GM18519 (cell line): ENCODE data around the gene DNLZ.
"Not testable (repeated sequence)": the region's sequence is repeated elsewhere in the genome, so short reads cannot be mapped to it uniquely, and the experiment has no call there.

Source experiments
- ATAC-seq: cut with Tn5 transposase; IDR thresholded peaks from one replicate; pipeline ENCODE4 v1.9.1; 2021; ENCODE audit warnings: mild to moderate bottlenecking, moderate library complexity; ENCODE audit not compliant: unreplicated experiment, low FRiP score

The DNLZ gene

DNA sequence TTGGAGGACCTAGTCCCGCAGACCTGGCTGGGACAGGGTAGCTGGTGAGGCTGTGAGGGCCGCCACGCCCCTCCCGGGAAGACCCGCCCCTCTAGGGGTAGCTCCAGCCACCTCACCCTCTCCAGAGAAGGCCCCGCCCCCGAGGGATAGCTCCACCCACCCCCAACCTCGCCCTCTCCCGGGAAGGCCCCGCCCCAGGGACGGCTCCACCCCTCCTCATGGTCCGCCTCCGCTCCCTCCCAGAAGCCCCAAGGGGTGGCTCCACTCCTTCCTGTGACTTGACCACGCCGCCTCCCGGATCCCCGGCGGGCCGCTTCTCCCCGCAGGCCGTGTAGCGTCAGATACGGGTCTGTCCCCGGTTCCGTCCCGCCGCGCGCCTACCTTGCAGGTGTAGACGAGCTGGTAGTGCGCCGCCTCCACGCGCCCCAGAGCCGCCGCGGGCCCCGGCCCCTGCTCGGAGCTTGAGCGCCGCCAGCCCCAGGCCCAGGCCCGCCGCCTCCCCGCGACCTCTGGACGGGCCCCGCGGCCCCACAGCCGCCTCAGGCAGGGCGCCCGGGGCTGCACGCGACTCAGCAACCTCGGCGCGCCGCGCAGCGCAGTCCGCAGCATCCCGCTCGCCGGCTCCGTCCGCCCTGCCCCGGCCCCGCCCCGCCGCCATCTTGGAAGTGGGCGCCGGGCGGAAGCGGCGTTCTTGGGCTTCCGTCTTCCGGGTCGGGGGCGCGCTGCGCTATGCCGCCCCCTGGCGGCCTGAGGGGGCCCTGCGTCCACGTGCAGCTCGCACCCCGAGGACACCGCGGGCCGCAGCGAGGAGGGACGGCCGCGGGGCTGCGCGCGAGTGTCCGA lies at the start of gene DNLZ:
Gene DNLZ, minus strand, starts transcription at position 639 of the 843 bp plus-strand sequence. Its CDS starts 30 bp downstream, at position 609.
- peak; percentile 46 for ATAC-seq

DNA sequence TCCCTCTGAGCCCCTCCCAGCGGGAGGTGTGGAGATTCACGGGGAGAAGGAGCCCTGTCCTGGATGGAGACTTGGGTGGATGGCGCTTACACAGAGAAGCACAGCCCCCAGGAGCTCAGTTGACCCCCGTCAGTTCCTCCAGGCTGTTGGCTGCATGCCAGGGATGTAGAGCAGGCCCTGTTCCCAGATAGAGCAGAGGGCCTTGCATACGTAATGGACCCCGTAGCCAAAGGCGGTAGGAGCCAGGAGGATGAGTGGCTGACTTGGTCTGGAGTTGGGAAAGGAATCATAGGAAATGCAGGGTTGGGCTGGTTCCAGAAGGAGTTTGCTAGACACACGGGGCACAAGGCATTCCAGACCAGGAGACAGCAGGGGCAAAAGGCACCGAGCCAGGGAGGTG lies 49.4 kb upstream of the DNLZ start:
- ATAC-seq = no peak

GRCh38 chr9:136411378-136411777 lies 47.8 kb upstream of the DNLZ start:
- no peak for ATAC-seq

- ATAC-seq = peak; percentile 47
Observed at GRCh38 chr9:136410500-136411287, 47.1 kb upstream of the DNLZ start, which contains the start of the genes ENTR1 and PMPCA. Gene ENTR1 (minus strand): TSS chr9:136410614. CDS start chr9:136410397, 217 bp downstream. Gene PMPCA (plus strand): TSS chr9:136410658. CDS start chr9:136410669, 11 bp downstream.

GRCh38 chr9:136409557-136410455 lies 46.3 kb upstream of the DNLZ start:
- peak; percentile 7 for ATAC-seq

DNA sequence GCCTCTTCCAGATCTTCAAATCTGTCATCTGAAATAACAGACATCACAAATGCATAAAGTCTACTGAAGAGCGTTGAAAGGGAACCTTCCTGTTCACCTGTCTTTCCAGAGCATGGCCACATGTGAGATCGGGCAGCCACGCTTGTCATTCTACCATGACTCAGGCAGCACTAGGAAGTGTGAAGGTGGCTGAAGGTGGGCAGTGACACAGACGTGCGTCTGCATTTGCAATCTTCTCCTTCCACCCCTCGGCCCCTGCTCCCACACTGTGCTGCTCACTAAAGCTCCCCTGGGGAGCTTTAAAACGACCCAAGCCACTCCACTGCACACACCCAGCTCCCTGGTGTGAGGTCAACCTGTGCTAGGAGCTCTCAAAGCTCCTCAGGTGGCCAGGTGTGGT lies 44.4 kb upstream of the DNLZ start:
- ATAC-seq = no peak

GRCh38 chr9:136407061-136407460 lies 43.5 kb upstream of the DNLZ start:
- ATAC-seq = not testable (repeated sequence)

DNA sequence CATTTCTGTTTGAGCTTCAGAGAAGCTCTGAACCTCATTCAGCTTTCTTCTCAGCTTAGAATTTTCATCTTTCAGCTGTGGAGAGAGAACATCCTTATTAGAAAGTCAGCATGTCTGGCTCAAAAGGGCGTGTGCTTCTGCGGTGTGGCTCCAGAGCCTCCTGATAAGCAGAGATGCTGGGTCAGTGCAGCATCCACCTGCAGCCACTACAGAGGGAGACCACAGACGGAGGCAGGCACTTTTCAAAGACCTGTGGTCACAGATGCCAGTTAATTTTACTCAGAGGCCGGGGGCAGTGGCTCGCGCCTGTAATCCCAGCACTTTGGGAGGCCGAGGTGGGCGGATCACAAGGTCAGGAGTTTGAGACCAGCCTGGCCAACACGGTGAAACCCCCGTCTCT lies 42.4 kb upstream of the DNLZ start:
- not testable (repeated sequence) for ATAC-seq

DNA sequence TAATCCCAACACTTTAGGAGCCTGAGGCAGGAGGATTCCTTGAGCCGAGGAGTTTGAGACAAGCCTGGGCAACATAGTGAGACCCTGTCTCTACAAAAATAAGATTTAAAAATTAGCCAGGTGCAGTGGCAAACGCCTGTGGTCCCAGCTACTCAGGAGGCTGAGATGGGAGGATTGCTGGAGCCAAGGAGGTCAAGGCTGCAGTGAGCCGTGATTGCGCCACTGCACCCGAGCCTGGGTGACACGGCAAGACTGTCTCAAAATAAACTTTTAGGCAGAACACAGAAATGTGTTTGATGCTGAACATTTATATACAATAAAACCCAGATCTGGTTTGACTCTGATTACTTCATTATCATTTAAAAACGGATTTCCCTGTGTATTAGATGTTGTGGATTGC lies 41.9 kb upstream of the DNLZ start:
- no peak for ATAC-seq

GRCh38 chr9:136404801-136405136 lies 41.2 kb upstream of the DNLZ start:
- ATAC-seq = no peak

DNA sequence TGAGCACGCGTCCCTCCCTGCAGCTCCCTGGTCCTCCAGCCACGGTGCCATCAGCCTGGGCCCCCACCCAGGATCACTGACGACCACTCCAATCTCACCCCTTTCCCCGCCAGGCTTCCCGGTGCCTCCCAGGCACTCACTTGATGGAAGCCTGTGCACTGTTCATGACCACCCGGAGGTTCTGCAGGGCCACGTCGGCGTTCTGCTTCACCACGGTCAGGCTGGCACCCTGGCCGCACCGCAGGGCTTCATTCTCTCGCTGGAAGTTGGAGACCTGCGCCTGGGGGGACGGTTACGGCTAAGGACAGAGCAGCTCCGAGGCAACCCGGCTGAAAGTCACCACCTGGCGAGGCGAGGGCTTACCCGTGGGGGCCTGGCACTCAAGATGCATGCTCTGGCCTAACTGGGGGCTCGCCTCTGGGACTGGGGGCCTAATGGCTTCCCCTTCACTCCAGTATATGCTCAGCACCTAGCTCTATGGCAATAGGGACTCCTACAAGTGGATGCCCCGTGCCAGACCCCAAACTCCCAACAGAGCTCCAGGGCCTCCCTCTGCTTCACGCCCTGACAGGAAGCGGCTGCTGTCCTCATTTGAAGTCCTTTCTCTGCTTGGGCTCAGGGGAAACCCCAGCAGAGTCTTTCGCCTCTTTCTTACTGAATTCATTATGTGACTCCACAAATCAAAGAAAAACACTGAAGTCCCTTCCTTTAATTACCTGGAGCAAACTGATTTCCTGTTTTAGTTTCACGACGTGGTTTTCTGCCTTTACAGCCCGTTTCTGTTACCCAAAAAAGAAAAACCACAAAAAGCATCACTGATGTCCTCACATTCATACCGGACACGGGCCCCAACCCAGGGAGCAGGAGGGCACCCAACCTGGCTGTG lies 40.6 kb upstream of the DNLZ start:
- no peak for ATAC-seq

GRCh38 chr9:136403538-136403914 lies 40.0 kb upstream of the DNLZ start:
- ATAC-seq = no peak

DNA sequence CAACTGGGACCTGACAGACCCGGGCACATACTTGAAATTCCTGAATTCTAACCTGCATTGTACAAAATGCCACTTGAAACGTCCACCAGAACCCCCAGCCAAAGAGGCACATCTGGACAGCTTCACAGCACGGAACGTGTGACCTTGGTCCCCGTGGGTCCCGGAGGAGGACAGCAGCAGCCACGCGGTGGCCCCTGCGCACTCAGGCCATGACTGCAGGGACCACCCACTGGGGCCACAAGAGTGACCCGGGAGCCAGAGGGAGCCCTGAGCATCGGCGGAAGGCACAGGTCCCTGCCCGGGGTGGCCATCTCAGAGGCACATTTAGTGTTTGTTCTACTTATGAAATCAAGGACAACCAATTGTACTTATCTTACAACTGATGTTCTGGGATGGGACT lies 38.5 kb upstream of the DNLZ start:
- no peak for ATAC-seq

DNA sequence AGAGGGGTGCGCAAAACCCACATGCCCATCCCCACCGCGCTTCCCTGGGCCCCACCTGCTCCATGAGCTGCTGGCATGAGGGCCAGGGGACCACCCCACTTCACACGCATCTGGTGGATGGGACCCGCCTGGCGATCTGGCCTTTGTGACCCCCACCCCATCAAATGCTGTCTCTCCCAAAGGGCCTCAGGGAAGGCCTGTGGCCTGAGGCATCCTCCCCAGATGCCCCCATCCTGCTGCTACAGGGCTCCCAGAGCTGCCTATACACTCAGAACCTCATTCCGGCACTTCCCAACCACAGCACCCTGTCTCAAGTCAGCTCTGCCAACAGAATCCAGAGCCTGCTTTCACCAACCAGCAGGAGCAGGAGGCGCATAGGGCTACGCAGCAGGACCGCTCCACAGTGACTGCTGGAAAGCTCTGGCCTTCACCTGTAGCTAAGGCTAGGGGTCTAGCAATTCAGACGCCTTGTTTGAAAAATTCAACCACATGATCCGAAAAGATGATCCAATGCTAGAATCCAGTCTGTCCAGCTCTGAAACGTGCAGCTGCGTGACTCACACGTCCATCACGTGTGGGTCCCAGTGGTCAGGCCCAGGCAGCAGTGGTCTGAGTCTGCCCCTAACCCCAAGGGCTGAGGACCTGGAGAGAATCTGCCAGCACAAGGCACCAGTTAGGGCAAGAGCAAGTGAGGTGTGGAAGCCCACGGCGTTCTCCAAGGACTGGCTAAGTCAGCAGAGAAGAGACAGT lies 37.8 kb upstream of the DNLZ start:
- ATAC-seq = no peak

GRCh38 chr9:136400038-136400834 lies 36.7 kb upstream of the DNLZ start, which contains the start of gene SNAPC4:
Gene SNAPC4 (minus strand): TSS chr9:136400170. CDS start chr9:136398428, 1,742 bp downstream.
- peak; percentile 55 for ATAC-seq

GRCh38 chr9:136399176-136400037 lies 35.9 kb upstream of the DNLZ start:
- peak; percentile 19 for ATAC-seq

GRCh38 chr9:136398286-136398685 lies 34.7 kb upstream of the DNLZ start:
- no peak for ATAC-seq
